NB4 (cell line): ENCODE measurements around the gene ZNF423.

ENCODE experiments used
- MYC ChIP-seq: IDR thresholded peaks from 2 replicates; pipeline ENCODE4 v1.6.1; 2011; ENCODE audit warnings: low read depth, low read length
- TF ChIP-seq, protein P1 (sequence below): IDR thresholded peaks from one replicate; pipeline ENCODE4 v1.5.1; 2012; ENCODE audit warnings: low read depth, low read length

DNA sequence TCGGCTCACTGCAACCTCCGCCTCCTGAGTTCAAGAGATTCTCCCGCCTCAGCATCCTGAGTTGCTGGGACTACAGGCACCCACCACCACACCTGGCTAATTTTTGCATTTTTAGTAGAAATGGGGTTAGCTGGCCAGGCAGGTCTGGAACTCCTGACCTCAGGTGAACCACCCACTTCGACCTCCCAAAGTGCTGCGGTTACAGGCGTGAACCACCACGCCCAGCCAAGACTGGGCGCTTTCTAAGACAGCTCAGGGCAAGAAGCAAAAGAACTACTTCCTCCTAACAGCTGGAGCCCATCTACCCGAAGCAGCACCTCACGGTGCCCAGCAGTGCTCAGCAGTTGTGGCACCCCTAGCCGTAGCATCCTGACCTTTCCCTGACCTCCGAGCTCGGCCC lies 109.4 kb downstream of the ZNF423 start:
- TF ChIP-seq MYC = no peak
- TF ChIP-seq, protein P1, sequence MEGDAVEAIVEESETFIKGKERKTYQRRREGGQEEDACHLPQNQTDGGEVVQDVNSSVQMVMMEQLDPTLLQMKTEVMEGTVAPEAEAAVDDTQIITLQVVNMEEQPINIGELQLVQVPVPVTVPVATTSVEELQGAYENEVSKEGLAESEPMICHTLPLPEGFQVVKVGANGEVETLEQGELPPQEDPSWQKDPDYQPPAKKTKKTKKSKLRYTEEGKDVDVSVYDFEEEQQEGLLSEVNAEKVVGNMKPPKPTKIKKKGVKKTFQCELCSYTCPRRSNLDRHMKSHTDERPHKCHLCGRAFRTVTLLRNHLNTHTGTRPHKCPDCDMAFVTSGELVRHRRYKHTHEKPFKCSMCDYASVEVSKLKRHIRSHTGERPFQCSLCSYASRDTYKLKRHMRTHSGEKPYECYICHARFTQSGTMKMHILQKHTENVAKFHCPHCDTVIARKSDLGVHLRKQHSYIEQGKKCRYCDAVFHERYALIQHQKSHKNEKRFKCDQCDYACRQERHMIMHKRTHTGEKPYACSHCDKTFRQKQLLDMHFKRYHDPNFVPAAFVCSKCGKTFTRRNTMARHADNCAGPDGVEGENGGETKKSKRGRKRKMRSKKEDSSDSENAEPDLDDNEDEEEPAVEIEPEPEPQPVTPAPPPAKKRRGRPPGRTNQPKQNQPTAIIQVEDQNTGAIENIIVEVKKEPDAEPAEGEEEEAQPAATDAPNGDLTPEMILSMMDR = no peak
